ENCODE data around the gene KANSL1.

GRCh38 chr17:46033392-46033791 lies 159.8 kb downstream of the KANSL1 start:
- no peak for TF ChIP-seq EZH2 (IDR thresholded peaks at IDR 0.05; ENCODE audit: insufficient read depth, poor library complexity, severe bottlenecking)
- no peak for TF ChIP-seq EZH2phosphoT487 (IDR thresholded peaks at IDR 0.05; ENCODE audit: insufficient read depth, low read depth)

All from GM23248 (cell line).